Fibroblast of mammary gland (primary cell): Measurements from ENCODE around the gene VEZT.

Source experiments
- DNase-seq: peaks from one replicate; pipeline ENCODE4 v3.0.0-alpha.2; 2010; ENCODE audit warnings: low read depth
- H3K4me3 ChIP-seq: 2 replicates; pipeline ENCODE4 v1.5.1; 2011; ENCODE audit warnings: low read depth, mild to moderate bottlenecking, low read length, moderate library complexity; ENCODE audit not compliant: control insufficient read depth
- CTCF ChIP-seq: conservative IDR thresholded peaks from 2 replicates; pipeline ENCODE4 v1.5.1; 2011; ENCODE audit warnings: low read depth, low read length, inconsistent platforms; ENCODE audit not compliant: control insufficient read depth, insufficient read depth

The VEZT gene

GRCh38 chr12:95217377-95218149 lies at the start of gene VEZT, which contains the start of gene FGD6:
Gene VEZT, plus strand, starts transcription at chr12:95217807. Its CDS starts 44 bp downstream, at chr12:95217851.
Gene FGD6, minus strand, starts transcription at chr12:95217467. Its CDS starts 227 bp downstream, at chr12:95217240.
- H3K4me3 ChIP-seq, result peak within 1 kb of the TSS; percentile 94
- peak; percentile 35 for TF ChIP-seq CTCF
- DNase-seq, result peak; percentile 98

GRCh38 chr12:95168746-95169145 lies 48.9 kb upstream of the VEZT start:
- no peak overlapping the region for H3K4me3 ChIP-seq
- TF ChIP-seq CTCF, result no peak
- DNase-seq, result no peak

- no peak overlapping the region for H3K4me3 ChIP-seq
- peak; percentile 79 for DNase-seq
- TF ChIP-seq CTCF, result no peak
These were observed 48.2 kb upstream of the VEZT start for GRCh38 chr12:95169368-95169767.

GRCh38 chr12:95173392-95174251 lies 44.0 kb upstream of the VEZT start:
- no peak for TF ChIP-seq CTCF
- no peak overlapping the region for H3K4me3 ChIP-seq
- peak; percentile 82 for DNase-seq

- no peak for DNase-seq
- no peak overlapping the region for H3K4me3 ChIP-seq
- TF ChIP-seq CTCF, result no peak
These were observed 40.3 kb upstream of the VEZT start for GRCh38 chr12:95177201-95177768.

GRCh38 chr12:95178136-95178535 lies 39.5 kb upstream of the VEZT start:
- DNase-seq, result no peak
- TF ChIP-seq CTCF, result no peak
- H3K4me3 ChIP-seq, result no peak overlapping the region
